ENCODE results near the gene BAHCC1. TPM values are rescaled to one million over a fixed set of nuclear protein-coding genes. Genes with fewer than 3 reads are reported as not detected.

Gene BAHCC1
- total and polyA plus RNA-seq, 2 of the 8 experiments (the other 6 are each of a cell fraction or from before 2014, with no cell fraction given) = 0.26 to 0.58 TPM

DNA sequence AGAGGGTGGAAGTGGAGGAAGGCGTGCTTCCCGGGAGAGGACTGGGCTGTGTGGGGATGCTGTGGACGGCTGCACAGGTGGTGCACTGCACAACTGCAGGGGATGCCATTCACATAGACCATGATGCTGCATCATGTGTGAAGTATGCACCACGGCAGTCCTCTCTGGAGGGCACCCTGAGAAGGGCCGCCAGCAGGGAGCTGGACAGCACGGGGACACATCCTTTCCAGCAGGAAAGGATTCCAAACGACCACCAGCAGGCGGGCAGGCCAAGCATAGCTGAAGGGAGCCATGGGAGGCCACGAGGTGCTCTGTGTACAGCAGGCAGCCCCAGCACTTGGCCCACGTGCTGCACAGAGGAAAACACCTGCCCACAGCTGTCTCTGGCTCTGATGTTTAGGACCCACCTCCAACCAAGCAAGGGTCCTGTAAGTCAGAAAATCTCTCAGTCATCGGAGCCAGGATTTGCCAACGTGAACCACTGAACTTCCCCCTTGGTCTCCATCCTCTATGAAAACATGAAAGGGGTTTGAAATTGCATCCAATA lies 107.3 kb downstream of the BAHCC1 start:
- H2AFZ ChIP-seq (ENCODE audit: low read length) = no peak overlapping the region
- 0 out of 2 replicates have a peak overlapping the region, but pooled peaks have one; percentile 51 for H4K8ac ChIP-seq (ENCODE audit: extremely low read depth, insufficient read depth, low read length)
- H4K5ac ChIP-seq (ENCODE audit: insufficient read length, low read depth, low read length) = no peak overlapping the region
- peaks cover 0 to 3% (median 2%) of the 10 kb centered on the region in 4 experiments; a peak in 3 of 7 replicates for H3K4me1 ChIP-seq (replicated peaks in 1 of 4; ENCODE audit: control insufficient read depth in 3 of 4, insufficient read depth in 4 of 4, low read length in 3 of 4)
- H2BK20ac ChIP-seq (ENCODE audit: low read length) = no peak overlapping the region
- H3K56ac ChIP-seq (replicated peaks; ENCODE audit: insufficient read length, low read depth, low read length) = no peak overlapping the region
- no peaks in the 10 kb centered on the region for H3K79me1 ChIP-seq (ENCODE audit: low read depth, low read length)
- CTCF ChIA-PET (ENCODE audit: partially characterized antibody) = interaction anchor here (0.6 to 1.4 kb wide), 3 partner anchors 11 to 247 kb away, joined by 3 read pairs; no protein-coding TSS in a partner anchor
- DNase-seq (ENCODE audit: low read depth in 1 of 2, low spot score in 2 of 2) = no peak
- H3K4me2 ChIP-seq (ENCODE audit: insufficient read depth in 1 of 2, low read depth in 2 of 2, low read length in 2 of 2) = no peak overlapping the region
- no peaks in the 10 kb centered on the region for H3K79me2 ChIP-seq (ENCODE audit: control insufficient read depth in 1 of 2, insufficient read depth in 2 of 2, low read length in 2 of 2)
- H3K36me3 ChIP-seq (ENCODE audit: control insufficient read depth in 2 of 4, insufficient read depth in 4 of 4, low read length in 3 of 4) = no peaks in the 10 kb centered on the region
- H3K23ac ChIP-seq (ENCODE audit: insufficient read length) = no peak overlapping the region
- H3K14ac ChIP-seq (ENCODE audit: insufficient read length) = no peak overlapping the region
- no peaks in the 10 kb centered on the region for H4K20me1 ChIP-seq (replicated peaks in 1 of 2; ENCODE audit: control insufficient read depth in 1 of 2, insufficient read depth in 2 of 2, low read length in 2 of 2)
- H3K4me3 ChIP-seq (ENCODE audit: extremely low read depth in 1 of 4, insufficient read depth in 2 of 4, low read depth in 3 of 4, low read length in 4 of 4) = no peak overlapping the region
- H4K91ac ChIP-seq (replicated peaks; ENCODE audit: insufficient read length, low read length) = no peak overlapping the region
- H2BK5ac ChIP-seq (ENCODE audit: low read depth, low read length) = no peak overlapping the region
- no peak for FAIRE-seq
- no peak overlapping the region for H2AK5ac ChIP-seq (ENCODE audit: low read depth, low read length)
- no peaks in the 10 kb centered on the region for H3K23me2 ChIP-seq (ENCODE audit: low read depth, low read length)
- no peak overlapping the region for H2BK120ac ChIP-seq (replicated peaks; ENCODE audit: low read depth, low read length)
- no peaks in the 10 kb centered on the region for H3K27me3 ChIP-seq (replicated peaks in 1 of 4; ENCODE audit: control insufficient read depth in 3 of 4, extremely low read depth in 1 of 4, insufficient read depth in 3 of 4, low read length in 3 of 4)
- no peak overlapping the region; the same call in 1 of the 2 replicates for H2BK12ac ChIP-seq (ENCODE audit: low read depth, low read length)
- no peak overlapping the region for H3K18ac ChIP-seq (ENCODE audit: extremely low read depth, low read length)
- no peak overlapping the region for H3K27ac ChIP-seq (ENCODE audit: low read depth, low read length)
- H3K9me3 ChIP-seq (ENCODE audit: insufficient read depth in 2 of 2, low read depth in 1 of 2, low read length in 1 of 2) = no peaks in the 10 kb centered on the region
- 90% methylated on average over 12 of the region's 12 CpGs; no CpG with 5 or more reads in 1 of the 2 experiments for WGBS, 2 experiments (ENCODE audit: extremely low coverage in 1 of 2, insufficient coverage in 1 of 2, insufficient read length in 1 of 2, insufficient replicate concordance in 2 of 2, low coverage in 1 of 2, low lambda C conversion rate in 2 of 2, missing lambda C conversion rate in 1 of 2)
- POLR2A ChIA-PET (ENCODE audit: partially characterized antibody) = interaction anchor here (30.5 to 35.8 kb wide), 2 partner anchors 6 to 14 kb away, joined by 1004 read pairs; partner anchors contain the start of genes ACTG1 and FSCN2
- H2BK15ac ChIP-seq (ENCODE audit: low read length) = no peak overlapping the region
- peak overlapping the region; percentile 53 for H3K4ac ChIP-seq (replicated peaks; ENCODE audit: insufficient read length, low read depth, low read length)
- no peak overlapping the region for H3K9ac ChIP-seq (replicated peaks in 1 of 4; ENCODE audit: extremely low read depth in 1 of 4, low read depth in 3 of 4, low read length in 3 of 4)
- TF ChIP-seq SIX5 (IDR thresholded peaks at IDR 0.05; ENCODE audit: low read depth, low read length) (no peak), RXRA (IDR thresholded peaks at IDR 0.05; ENCODE audit: insufficient read depth, low read depth, low read length) (no peak), KDM4A (IDR thresholded peaks at IDR 0.05; ENCODE audit: low read depth, low read length, severe bottlenecking) (no peak), EP300 (IDR thresholded peaks at IDR 0.05; ENCODE audit: borderline replicate concordance in 1 of 2, low read depth in 2 of 2, low read length in 2 of 2) (no peak), GABPA (IDR thresholded peaks at IDR 0.05; ENCODE audit: borderline replicate concordance, insufficient read depth, low read length) (no peak), TAF1 (IDR thresholded peaks at IDR 0.05; ENCODE audit: low read depth, low read length) (no peak), HDAC2 (IDR thresholded peaks at IDR 0.05; ENCODE audit: borderline replicate concordance in 1 of 2, low read depth in 2 of 2, low read length in 2 of 2) (no peak), HDAC6 (IDR thresholded peaks at IDR 0.05; ENCODE audit: low read depth, low read length) (no peak), RFX5 (IDR thresholded peaks at IDR 0.05; ENCODE audit: borderline replicate concordance, low read depth, low read length) (no peak), MAFK (IDR thresholded peaks at IDR 0.05; ENCODE audit: low read depth, low read length) (no peak), TEAD4 (IDR thresholded peaks at IDR 0.05; ENCODE audit: low read depth, low read length) (no peak)
- TF ChIP-seq, protein P1, sequence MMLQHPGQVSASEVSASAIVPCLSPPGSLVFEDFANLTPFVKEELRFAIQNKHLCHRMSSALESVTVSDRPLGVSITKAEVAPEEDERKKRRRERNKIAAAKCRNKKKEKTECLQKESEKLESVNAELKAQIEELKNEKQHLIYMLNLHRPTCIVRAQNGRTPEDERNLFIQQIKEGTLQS (IDR thresholded peaks at IDR 0.05; ENCODE audit: insufficient read depth, low read depth, low read length) = no peak

Measured in H1 (cell line).